GM19035 (cell line): ENCODE results near the gene PELI3.

Experiments used
- ATAC-seq: cut with Tn5 transposase; IDR thresholded peaks from one replicate; pipeline ENCODE4 v1.9.1; 2021; ENCODE audit not compliant: unreplicated experiment

PELI3 gene

DNA sequence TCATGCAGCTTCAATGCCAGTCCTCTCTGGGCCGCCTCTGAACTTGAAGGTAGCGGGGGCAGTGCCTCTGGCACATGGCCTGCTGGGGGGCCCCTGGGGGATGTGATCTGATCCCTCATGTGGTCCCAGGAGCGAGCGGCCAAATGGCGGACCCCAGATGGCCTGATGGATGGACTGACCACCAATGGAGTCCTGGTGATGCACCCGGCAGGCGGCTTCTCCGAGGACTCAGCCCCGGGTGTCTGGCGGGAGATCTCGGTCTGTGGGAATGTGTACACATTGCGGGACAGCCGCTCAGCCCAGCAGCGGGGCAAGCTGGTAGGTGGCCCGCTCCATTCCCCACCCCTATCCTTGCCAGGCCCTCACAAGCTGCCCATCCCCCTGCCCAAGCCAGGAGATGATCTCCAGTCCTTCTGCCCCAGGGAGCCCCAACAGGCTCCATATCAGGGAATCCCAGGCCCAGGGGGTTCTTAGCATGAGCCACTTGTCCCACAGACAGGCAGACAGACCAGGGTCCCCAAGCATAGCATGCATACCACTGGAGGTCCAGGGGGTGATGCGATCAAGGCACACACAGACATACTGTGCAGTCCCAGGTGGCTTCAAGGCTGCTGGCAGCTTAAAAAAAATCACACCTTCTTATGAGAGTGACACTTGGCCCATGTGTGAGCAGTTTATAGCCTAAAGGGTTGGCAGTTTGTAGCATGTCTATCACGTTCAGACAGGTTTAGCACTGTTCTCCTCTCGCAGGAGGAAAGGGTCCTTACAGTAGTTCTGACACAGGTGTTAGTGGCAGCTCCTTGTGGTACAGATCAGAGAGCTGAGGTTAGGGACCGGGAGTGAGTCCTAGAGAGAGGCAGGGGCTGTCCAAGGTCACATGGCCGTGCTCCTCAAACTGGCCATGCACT is 7.2 kb downstream of the PELI3 start:
- ATAC-seq: no peak

DNA sequence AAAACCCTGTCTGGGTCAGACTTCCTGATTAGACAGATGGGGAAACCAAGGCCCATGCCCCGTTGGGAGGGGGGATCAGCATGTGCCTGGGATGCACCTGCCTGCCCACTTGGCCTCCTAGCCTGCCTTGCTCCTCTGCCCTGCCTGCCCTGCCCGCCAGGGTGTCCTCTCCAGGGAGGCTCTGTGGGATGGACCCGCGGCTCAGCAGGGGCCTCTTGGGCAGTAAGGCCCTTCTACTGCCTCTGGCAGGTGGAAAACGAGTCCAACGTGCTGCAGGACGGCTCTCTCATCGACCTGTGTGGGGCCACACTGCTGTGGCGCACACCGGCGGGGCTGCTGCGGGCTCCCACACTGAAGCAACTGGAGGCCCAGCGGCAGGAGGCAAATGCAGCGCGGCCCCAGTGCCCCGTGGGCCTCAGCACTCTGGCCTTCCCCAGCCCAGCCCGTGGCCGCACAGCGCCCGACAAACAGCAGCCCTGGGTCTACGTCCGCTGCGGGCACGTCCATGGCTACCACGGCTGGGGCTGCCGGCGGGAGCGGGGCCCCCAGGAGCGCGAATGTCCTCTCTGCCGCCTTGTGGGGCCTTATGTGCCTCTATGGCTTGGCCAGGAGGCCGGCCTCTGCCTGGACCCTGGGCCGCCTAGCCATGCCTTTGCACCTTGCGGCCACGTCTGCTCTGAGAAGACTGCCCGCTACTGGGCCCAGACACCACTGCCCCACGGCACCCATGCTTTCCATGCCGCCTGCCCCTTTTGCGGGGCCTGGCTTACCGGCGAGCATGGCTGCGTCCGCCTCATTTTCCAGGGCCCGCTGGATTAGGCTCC is 8.9 kb downstream of the PELI3 start:
- no peak for ATAC-seq

DNA sequence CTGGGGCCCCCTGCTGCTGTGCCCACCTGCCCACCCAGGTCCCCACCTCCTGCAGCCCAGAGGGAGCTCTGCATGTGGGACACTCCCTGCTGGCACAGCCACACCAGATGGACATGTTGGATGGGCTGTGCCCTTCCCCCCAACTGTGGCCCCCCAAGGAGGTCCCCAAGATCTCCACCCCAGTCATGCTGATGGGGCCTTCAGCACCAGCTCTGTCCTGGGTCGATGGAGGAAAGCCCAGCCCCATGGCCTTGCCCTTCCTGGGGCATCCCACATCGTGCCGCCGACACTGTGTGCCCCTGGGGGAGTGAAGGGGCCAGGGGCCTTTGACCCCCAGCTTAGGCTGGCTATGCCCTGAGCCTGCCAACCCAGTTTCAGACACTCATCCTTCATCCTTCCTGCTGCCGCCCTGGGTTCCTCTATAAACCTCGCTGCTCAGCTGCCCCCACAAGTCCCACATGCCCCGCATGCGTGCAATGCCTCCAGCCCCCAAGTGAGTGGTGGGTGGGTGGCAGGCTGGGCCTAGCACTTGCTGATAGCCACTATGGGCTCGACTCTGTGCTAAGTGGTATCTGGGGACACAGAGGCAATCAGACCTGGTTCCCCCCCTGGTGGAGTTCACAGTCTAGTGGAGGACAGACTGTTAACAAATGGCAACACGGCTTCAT is 9.6 kb downstream of the PELI3 start:
- ATAC-seq: no peak

DNA sequence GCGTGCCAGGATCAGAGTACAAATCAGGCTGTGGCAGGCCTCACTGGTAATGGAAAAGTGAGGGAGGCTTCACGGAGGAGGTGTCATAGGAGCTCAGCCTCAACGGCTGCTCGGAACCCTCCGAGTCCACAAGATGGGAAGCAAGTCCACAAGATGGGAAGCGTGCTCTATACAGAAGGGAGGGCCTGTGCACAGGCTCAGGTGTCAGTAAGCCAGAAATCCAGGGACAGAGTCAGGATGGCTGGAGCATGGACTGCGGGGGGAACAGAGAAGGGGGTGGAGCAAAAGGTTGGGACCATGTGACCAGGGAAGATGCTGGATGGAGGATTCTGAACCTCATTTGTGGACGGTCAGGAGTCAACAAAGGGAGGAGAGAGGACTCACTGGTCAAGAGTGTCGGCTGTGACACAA is 10.1 kb downstream of the PELI3 start:
- ATAC-seq: no peak

DNA sequence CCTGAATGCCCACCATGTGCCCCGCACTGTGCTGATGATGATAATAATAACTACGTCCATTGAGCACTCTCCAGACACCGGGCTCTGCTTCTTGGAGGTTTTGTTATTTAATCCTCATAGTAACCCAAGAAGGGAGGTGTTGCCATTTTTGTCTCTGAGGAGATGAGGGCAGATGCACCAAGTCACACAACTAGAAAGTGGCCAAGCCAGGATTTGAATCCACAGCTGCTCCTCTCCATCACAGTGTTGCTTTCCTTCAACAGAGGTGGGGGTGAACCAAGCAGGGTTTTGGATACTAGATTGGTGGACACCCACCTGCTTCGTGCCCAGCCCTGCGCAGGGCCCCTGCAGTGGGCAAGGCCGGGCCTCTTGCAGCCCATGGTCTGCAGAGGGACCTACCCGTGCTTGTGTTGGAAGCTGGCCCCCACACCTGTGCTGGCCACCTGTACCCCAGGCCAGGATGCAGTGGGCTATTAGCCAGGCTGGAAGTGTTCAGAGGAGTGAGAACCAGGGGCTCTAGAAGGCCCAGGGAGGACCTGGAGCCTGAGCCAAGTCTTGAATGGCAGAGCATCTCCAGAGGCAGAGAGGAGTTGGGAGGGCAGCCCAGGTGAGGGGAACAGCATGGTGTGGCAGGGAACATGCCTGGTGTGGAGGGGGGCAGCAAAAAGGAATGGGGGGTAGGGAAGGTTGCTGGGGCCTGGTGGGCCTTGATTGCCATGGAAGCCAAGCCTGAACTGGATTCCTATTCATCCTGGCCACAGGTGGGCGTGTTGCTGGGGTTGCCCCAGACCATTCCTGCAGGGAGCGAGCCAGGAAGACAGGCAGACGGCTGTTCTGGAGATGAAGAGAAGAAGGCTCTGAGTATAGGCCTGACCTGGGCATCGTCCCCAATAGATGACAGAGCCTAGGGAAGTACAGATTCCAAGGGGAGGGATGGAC is 10.8 kb downstream of the PELI3 start:
- ATAC-seq: no peak

DNA sequence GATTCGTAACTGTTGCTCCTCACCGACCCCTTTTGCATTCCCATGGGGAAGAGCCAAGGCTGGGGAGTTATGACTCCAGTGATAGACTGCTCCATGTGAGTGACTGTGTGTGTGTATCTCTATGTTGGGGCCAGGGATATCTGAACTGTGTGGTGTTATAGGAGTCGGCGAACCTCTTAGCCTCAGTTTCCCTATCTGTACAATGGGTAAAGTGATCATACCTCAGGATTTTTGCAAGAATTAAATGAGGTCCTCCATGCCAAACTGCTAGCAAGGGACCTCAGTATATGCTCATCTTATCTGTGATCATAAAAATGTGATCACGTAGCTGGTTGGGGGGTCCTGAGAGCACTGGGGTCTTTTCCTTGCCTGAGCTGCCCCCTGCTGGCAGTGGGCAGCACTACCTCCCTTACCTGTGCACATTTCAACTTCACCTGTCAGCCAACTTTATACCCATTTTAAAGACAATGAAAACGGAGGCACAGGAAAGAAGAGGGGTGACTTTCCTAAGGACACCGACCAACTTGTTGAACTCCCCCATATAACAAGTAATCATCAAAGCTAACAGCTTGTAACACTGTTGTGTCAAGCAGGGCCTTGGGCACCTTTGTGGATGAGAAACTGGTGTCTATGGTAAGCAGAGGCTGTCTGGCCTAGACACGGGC is 12.2 kb downstream of the PELI3 start:
- ATAC-seq: no peak

DNA sequence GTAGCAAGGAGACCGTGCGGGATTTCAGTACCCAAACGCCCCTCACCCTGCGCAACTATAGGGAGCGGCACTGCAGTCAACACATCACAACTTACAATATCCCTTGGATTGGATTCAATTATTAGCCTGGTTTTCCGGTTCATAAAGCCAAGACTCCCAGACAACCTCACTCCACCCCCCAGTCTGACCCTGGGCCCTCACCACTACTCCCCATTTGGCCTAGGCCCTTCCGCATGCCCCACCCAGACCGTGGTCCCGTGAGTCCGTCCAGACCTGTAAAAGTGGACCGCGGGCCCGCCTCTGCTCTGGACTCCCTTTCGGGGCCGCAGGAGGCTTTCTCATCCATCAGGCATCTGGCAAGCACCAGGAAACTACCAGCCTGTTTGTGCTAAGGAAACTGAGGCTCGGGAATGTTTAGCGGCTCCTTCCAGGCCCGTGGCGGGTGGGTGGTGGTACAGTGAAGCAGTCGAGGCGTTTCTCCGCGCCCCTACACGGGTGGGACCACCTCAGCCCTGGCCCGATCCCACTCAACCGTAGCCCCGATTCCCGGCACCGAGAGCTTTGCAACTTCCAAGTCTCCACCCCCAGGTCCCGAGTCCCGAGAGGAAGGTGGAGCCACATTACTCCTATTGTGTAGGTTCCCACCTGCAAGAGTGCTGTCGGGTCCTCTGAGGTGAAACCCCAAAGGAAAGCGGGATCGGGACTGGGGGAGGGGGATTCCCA is 12.8 kb downstream of the PELI3 start:
- ATAC-seq: no peak

DNA sequence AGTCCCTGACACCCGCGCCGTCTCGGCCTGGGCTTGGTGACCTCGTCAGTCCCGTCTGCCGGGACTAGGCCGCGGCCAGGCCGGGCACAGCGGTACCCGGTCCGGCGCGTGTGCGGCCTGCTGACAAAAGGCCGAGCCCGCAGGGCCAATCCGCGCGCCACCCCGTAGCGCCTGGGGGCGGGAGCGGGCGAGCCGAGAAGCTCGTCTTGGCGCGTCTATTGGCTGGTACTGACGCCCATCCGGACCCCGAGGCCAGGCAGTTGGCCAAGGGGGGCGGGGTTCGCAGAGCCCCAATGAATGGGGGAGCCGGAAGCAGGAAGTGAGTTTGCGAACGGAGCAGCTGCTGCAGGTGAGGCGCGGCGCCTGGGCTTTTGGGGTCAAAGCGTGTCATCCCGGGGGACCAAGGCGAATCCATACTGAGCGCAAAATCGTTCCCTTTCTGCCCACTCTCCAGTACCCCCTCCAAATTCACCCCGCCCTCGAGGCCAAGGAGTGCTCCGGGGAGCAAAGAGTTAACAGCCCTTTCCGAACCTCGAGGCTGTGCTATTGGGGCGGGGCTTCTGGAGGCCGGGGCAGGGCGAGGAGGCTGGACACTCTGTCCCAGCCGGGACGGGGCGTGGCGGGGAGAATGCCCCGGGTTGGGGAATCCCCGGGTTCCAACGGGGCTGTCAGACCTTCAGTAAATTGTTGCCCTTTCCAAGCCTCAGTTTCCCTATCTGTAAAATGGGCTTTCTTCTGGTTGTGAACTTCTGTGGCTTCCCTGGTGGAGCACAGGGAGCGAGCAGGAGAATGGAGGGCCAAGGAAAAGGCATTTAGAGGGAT is 13.6 kb downstream of the PELI3 start, which contains the start of gene DPP3:
TSS of gene DPP3 (plus strand) at position 318 of the 822 bp plus-strand sequence. CDS start 1,767 bp downstream, outside the sequence.
- ATAC-seq: peak; percentile 88

DNA sequence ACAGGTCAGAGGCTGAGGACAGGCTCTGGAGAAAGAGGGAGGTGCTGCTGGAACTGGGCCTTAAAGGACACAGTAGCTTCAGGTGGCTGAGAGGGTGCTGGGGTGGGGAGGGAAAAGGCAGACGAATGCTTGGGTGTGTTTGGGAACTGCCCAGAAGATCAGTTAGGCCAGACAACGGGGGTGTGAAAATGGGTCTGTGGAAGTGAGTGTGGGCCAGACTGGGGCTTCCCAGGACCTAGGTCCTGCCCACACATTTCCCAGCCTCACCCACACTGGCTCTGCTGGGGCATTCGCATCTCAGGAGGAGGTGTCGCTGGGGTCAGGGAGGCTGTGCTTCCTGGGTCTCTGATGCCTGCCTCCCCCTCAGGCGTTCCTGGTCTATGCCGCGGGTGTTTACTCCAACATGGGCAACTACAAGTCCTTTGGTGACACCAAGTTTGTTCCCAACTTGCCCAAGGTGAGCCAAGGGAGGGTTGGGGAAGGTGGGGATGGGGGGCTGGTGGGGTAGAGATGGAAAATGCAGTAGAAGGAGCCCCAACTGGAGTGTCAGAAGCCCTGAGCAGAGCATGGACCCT is 18.2 kb downstream of the PELI3 start:
- no peak for ATAC-seq

DNA sequence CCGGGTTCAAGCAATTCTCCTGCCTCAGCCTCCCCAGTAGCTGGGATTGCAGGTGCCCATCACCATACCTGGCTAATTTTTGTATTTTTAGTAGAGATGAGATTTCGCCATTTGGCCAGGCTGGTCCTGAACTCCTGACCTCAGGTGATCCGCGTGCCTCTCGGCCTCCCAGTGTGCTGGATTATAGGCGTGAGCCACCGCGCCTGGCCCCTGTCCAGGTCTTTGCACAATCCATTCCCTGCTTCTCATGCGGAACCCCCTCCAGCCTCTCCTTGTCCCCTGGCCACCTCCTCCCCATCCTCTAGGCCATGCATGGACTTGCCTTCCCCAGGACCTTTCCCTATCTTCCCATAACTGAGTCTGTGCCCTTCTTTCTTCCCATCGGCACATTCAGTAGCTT is 22.3 kb downstream of the PELI3 start:
- ATAC-seq: no peak

DNA sequence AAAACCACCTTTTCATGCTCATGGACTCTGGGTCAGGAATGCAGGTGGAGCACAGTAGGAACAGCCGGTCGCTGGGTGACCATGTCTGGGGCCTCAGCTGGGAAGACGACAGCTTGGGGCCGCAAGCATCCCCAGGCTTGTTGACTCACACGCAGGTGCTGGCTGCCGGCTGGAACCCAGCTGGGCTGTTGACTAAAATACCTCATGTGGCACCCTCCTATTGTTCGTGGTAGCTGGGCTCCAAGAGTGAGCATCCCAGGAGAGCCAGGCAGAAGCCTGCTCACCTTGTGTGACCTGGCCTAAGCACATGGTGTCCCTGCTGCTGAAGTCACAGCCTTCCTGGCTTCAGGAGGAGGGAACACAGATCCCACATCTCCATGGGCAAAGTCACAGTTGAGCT is 22.9 kb downstream of the PELI3 start:
- no peak for ATAC-seq

DNA sequence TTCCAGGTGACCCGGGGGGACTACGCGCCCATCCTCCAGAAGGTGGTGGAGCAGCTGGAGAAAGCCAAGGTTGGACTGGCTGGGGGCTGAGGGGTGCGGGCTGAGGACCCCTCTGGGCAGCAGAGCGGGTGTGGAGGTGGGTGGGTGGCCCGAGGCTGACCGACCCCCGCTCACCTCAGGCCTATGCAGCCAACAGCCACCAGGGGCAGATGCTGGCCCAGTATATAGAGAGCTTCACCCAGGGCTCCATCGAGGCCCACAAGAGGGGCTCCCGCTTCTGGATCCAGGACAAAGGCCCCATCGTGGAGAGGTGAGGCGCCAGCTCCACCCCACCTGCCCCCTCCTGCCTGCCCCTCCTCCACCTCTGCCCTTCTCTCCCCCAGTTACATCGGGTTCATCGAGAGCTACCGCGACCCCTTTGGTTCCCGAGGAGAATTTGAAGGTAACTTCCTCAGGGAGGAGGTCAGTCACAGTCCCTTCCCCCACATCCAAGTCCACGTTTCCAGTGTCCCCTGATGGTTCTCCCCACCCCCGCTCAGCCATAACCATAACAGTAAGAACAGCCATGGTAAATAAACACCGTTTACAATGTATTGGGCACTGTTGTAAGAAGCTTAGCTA is 24.7 kb downstream of the PELI3 start:
- ATAC-seq: no peak

DNA sequence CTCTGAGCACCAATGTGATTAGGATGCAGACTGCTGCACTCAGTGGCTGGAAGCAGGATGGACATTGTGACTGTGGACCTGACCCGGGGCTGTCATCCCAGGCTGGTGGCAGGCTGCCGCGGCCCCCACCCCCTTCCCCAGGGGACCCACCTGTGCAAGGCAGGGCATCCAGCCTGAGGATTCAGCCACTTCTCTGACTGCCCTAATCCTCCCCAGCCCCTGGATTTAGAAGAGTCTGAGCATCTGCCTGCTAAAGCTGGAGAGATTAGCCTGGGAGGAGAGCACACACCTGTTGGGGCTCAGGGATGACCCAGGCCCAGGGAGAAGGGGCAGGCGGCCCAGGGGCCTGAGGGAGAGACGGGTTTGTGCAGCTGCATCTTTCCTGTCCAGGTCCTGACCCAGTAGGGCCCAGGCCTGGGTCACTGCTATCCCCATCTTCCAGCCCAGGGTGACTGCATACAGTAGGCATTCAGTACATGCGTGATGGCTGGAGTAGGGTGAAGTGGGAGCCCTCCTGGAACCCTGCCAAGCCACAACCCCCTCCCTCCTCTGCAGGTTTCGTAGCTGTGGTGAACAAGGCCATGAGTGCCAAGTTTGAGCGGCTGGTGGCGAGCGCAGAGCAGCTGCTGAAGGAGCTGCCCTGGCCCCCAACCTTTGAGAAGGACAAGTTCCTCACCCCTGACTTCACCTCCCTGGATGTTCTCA is 25.6 kb downstream of the PELI3 start:
- ATAC-seq: no peak

DNA sequence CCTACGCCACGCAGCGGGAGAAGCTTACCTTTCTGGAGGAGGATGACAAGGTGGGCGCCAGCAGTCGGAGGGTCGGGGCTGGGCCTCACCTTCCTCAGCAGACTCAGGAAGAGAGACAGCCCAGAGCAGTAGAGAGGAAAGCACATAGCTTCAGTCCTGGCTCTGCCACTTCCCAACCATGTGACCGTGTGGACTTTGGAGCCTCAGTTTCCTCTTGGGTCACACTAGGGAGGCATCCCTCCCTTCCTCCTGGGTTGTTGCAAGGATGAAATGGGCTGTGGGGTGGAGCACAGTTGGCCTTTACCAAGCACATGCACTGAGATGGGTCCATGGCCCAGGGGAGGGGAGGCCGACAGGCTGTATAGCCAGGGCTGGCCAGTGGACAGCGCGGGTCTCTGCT is 26.4 kb downstream of the PELI3 start:
- ATAC-seq: no peak

DNA sequence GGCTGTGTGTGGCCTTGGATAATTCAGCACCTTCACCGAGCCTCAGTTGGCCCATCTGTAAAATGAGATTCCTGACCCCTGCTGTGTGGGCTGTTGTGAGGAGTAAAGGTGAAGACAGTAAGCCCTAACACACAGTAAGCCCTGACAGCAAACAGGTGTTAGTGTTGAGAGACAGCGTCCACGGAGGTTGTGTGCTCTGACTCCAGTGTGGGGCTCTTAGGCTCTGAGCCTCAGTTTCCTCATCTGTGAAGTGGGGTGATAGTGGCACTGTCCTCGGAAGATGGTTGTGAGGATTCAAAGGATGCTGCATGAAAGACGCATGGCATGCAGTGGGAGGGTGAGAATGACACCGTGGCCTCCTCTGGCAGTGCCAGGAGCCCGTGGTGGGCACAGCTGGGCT is 27.8 kb downstream of the PELI3 start:
- no peak for ATAC-seq

DNA sequence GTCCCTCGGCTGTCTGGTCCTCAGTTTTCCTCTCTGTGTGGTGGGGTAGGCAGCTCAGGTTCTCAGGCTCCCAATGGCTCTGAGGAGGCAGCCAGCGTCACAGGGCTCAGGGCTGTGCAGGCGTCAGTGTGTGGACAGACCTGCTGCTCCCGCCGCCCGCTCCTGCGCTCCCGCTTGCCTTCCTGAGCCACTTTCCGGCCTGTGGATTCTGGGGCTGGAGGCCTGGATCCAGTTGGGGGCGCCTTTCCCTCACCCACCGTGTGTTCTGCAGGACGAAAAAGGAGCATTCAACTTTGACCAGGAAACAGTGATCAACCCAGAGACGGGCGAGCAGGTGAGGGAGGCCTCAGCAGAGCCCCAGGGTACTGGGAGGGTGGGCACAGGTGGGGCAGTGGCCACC is 28.2 kb downstream of the PELI3 start:
- ATAC-seq: no peak

DNA sequence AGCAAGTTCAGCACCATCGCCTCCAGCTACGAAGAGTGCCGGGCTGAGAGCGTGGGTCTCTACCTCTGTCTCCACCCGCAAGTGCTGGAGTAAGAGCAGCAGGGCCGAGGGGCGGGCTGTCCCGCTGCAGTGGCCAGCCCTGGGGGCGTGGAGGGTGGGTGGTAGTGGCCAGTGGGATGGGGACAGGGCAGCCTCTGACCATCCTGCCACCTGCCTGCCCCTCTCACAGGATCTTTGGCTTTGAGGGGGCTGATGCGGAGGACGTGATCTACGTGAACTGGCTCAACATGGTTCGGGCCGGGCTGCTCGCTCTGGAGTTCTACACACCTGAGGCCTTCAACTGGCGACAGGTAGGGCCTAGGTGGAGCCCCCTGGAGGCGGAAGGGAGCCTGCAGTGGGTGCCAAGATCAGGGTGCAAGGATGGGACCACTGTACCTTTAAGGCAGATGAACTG is 28.7 kb downstream of the PELI3 start:
- ATAC-seq: no peak
